ENCODE data around the gene ADAMTSL5.
"Not testable (repeated sequence)": the region's sequence is repeated elsewhere in the genome, so short reads cannot be mapped to it uniquely, and the experiment has no call there.

Gene ADAMTSL5

GRCh38 chr19:1511318-1512317 is 1.2 kb downstream of the ADAMTSL5 start:
- no peak for DNase-seq

- DNase-seq: no peak
Measured at GRCh38 chr19:1510807-1511206, 2.0 kb downstream of the ADAMTSL5 start.

GRCh38 chr19:1510442-1510806 is 2.4 kb downstream of the ADAMTSL5 start:
- DNase-seq: no peak

GRCh38 chr19:1509602-1510441 is 3.0 kb downstream of the ADAMTSL5 start:
- DNase-seq: no peak

GRCh38 chr19:1508507-1508856 is 4.3 kb downstream of the ADAMTSL5 start:
- DNase-seq: no peak

GRCh38 chr19:1507763-1508506 is 4.9 kb downstream of the ADAMTSL5 start:
- DNase-seq: peak; percentile 92 to 95

GRCh38 chr19:1507192-1507660 is 5.6 kb downstream of the ADAMTSL5 start:
- no peak for DNase-seq

- no peak for DNase-seq
Measured at GRCh38 chr19:1505991-1506881, 6.6 kb downstream of the ADAMTSL5 start.

- no peak for DNase-seq
Measured at GRCh38 chr19:1505012-1505411, 7.8 kb downstream of the ADAMTSL5 start.

- no peak for DNase-seq
Measured at GRCh38 chr19:1503925-1504773, 8.7 kb downstream of the ADAMTSL5 start.

- DNase-seq: peak; percentile 49 to 69
Measured at GRCh38 chr19:1503089-1503924, 9.5 kb downstream of the ADAMTSL5 start.

GRCh38 chr19:1502433-1503088 is 10.3 kb downstream of the ADAMTSL5 start:
- no peak for DNase-seq

- no peak for DNase-seq
Measured at GRCh38 chr19:1501200-1501595, 11.6 kb downstream of the ADAMTSL5 start.

GRCh38 chr19:1499231-1499630 is 13.6 kb downstream of the ADAMTSL5 start:
- not testable (repeated sequence) for DNase-seq

GRCh38 chr19:1497578-1498235 is 15.1 kb downstream of the ADAMTSL5 start:
- no peak for DNase-seq

GRCh38 chr19:1496714-1497577 is 15.9 kb downstream of the ADAMTSL5 start:
- no peak for DNase-seq

- DNase-seq: no peak
Measured at GRCh38 chr19:1495799-1496713, 16.8 kb downstream of the ADAMTSL5 start.

Data from CD4-positive, alpha-beta T cell treated with Interferon alpha-2 for 1 hour (primary cell).